Measurements from ENCODE around the gene NEK9.
A peak's percentile ranks its signal among the peaks of the same experiment; 100 is the strongest.

Gene NEK9

DNA sequence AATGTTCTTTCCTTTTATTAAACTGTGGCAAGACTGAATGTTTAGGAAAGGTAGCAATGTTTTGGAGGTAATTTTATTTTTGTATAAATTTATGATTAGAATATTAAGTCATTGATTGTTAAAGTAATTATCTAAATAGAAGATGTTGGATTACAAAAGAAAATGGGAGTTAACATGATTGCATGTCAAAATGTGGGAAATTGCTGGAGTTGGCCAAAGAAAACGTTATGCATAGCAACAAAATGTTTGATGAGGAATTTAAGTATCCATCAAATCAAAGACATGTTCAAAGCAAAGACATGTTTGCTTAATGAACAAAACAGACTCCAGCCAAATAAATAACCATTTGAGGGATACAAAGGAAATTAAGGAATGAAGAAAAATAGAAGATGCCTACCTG lies 72.4 kb downstream of the NEK9 start:
- no peak overlapping the region for H3K4me3 ChIP-seq (replicated peaks; ENCODE audit: low read depth, low read length)
- H3K36me3 ChIP-seq (ENCODE audit: control insufficient read depth, insufficient read depth, low read length) = no peaks in the 10 kb centered on the region
- DNase-seq (ENCODE audit: extremely low read depth, insufficient read length) = no peak
- H3K27me3 ChIP-seq (replicated peaks; ENCODE audit: control insufficient read depth, insufficient read depth, low read length) = no peaks in the 10 kb centered on the region
- no peak for TF ChIP-seq CTCF (IDR thresholded peaks at IDR 0.05; ENCODE audit: insufficient read depth, low read length, poor library complexity, severe bottlenecking)

DNA sequence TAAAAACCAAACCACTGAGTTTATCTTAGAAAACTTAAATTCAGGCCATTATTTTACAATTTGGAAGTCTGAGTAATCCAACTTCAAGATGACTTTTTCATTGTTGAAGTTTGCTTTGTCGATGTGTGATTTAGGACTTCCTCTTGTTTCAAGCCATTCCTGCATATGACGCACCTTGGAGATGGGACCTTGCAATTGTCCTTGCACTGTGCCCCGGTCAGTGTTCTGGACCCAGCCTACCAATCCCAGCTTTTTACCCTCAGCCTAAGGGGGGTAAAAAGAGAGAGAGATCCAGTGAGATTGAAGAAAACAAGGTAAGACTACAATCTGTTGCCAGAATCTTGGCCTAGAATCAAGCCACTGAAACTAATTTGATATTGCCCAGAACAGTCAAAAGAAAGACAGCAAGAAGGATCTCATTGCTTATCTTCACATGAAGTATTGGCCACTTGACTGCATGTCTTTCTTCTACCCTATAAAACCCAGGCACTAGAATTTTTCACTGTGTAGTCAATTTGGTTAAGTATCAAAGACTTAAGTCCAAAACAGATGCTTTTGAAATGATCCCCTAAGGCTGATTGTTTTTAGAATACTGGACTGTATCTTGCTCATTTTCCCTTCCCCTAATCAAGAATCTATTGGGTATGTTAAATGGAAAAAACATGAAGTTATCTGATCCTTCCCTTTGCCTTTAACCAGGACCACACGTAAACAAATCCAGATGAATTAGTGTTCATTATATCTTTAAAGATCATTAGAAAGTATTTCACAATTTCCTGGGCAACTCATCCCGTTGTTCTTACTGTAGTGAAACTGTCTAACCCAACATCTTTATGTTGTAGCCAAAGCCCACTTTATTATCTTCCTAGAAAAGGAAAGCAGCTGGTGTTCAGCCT lies 73.2 kb downstream of the NEK9 start:
- Histone ChIP-seq H3K36me3 (ENCODE audit: control insufficient read depth, insufficient read depth, low read length) (no peaks in the 10 kb centered on the region), H3K27me3 (replicated peaks; ENCODE audit: control insufficient read depth, insufficient read depth, low read length) (no peaks in the 10 kb centered on the region), H3K4me3 (replicated peaks; ENCODE audit: low read depth, low read length) (no peak overlapping the region)
- no peak for DNase-seq (ENCODE audit: extremely low read depth, insufficient read length)
- no peak for TF ChIP-seq CTCF (IDR thresholded peaks at IDR 0.05; ENCODE audit: insufficient read depth, low read length, poor library complexity, severe bottlenecking)

DNA sequence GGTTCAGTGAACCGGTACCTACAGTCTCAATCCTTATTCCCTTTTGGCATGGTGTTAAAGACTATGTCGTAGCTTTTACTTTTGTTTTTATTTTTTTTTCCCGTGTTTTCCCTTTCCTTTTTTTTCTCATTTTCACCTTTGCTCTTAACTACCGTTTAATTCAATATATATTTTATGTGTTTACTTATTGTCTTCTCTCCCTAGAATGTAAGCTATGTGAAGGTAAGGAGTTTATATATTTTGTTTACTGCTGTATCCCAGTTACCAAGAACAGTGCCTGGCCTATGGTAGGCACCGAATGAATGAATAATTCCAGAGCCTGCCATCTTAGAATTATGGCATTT lies 75.3 kb downstream of the NEK9 start:
- no peak for TF ChIP-seq CTCF (IDR thresholded peaks at IDR 0.05; ENCODE audit: insufficient read depth, low read length, poor library complexity, severe bottlenecking)
- H3K27me3 ChIP-seq (replicated peaks; ENCODE audit: control insufficient read depth, insufficient read depth, low read length) = no peaks in the 10 kb centered on the region
- H3K4me3 ChIP-seq (replicated peaks; ENCODE audit: low read depth, low read length) = peak overlapping the region; percentile 75
- no peaks in the 10 kb centered on the region for H3K36me3 ChIP-seq (ENCODE audit: control insufficient read depth, insufficient read depth, low read length)
- no peak for DNase-seq (ENCODE audit: extremely low read depth, insufficient read length)

DNA sequence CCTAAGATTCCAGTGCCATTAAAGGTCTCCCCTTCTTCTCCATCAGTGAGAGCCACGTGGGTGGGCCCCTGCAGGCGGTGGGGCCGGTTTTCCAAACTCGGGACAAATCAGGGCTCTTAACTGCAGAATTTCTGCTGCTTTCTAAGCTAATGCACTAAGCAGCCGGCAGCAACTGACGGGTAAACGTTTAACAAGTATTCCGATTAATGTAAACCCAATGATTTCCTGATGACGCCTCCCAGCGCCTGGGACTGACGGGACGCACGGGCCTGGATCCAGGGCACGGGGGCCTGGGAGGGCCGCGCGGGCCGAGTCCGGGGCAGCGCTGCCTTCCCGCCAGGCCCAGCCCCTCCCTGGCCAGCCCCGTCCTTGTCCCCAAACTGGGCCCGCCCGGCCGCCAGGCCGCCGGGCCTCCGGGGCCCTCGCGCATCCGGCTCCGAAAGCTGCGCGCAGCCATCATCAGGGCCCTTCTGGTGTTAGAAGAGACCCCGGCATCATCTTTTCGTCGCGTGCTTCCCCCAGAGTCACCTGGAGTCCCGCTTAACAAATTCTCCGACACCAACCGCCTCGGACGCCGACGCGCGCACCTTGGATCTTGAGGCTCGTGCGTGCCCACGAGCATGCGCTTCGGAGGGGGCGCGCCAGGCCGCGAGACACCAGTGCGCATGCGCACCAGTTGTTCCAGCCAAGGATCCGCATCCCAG lies 75.8 kb downstream of the NEK9 start, which contains the start of gene MLH3:
Gene MLH3, minus strand, starts transcription at position 616 of the 704 bp plus-strand sequence. CDS start 1,812 bp downstream, outside the sequence.
- peak; percentile 3 for TF ChIP-seq CTCF (IDR thresholded peaks at IDR 0.05; ENCODE audit: insufficient read depth, low read length, poor library complexity, severe bottlenecking)
- Histone ChIP-seq H3K36me3 (ENCODE audit: control insufficient read depth, insufficient read depth, low read length) (no peaks in the 10 kb centered on the region), H3K4me3 (replicated peaks; ENCODE audit: low read depth, low read length) (peak within 1 kb of the TSS; percentile 75), H3K27me3 (replicated peaks; ENCODE audit: control insufficient read depth, insufficient read depth, low read length) (no peaks in the 10 kb centered on the region)
- peak; percentile 87 for DNase-seq (ENCODE audit: extremely low read depth, insufficient read length)

DNA sequence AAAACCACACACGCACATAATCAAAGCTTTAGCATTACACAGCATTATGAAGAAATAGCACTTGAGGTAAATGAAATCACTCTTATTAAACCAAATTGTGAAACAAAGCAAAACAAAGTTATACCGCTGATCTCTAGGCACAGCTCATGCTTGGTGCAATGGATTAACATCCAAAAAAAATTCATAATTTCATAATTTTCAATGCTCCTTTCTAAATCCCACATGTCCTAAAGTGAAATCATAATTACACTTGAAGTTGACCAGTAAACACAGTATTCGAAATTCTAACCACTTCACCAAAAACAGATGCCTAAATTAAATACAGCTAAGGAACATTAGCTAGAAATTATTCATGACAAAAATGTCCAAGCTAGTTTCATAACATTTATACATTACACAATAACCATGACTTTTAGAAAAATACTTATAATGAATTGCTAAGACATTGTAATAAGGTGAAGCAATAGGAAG lies 77.1 kb downstream of the NEK9 start:
- Histone ChIP-seq H3K27me3 (replicated peaks; ENCODE audit: control insufficient read depth, insufficient read depth, low read length) (no peaks in the 10 kb centered on the region), H3K4me3 (replicated peaks; ENCODE audit: low read depth, low read length) (no peak overlapping the region), H3K36me3 (ENCODE audit: control insufficient read depth, insufficient read depth, low read length) (no peaks in the 10 kb centered on the region)
- no peak for TF ChIP-seq CTCF (IDR thresholded peaks at IDR 0.05; ENCODE audit: insufficient read depth, low read length, poor library complexity, severe bottlenecking)
- DNase-seq (ENCODE audit: extremely low read depth, insufficient read length) = no peak
